HG02571 (cell line): Measurements from ENCODE around the gene IP6K3.

ENCODE experiments used
- ATAC-seq: cut with Tn5 transposase; IDR thresholded peaks from one replicate; pipeline ENCODE4 v1.9.1; 2021; ENCODE audit warnings: mild to moderate bottlenecking, moderate library complexity; ENCODE audit not compliant: unreplicated experiment

Gene IP6K3

DNA sequence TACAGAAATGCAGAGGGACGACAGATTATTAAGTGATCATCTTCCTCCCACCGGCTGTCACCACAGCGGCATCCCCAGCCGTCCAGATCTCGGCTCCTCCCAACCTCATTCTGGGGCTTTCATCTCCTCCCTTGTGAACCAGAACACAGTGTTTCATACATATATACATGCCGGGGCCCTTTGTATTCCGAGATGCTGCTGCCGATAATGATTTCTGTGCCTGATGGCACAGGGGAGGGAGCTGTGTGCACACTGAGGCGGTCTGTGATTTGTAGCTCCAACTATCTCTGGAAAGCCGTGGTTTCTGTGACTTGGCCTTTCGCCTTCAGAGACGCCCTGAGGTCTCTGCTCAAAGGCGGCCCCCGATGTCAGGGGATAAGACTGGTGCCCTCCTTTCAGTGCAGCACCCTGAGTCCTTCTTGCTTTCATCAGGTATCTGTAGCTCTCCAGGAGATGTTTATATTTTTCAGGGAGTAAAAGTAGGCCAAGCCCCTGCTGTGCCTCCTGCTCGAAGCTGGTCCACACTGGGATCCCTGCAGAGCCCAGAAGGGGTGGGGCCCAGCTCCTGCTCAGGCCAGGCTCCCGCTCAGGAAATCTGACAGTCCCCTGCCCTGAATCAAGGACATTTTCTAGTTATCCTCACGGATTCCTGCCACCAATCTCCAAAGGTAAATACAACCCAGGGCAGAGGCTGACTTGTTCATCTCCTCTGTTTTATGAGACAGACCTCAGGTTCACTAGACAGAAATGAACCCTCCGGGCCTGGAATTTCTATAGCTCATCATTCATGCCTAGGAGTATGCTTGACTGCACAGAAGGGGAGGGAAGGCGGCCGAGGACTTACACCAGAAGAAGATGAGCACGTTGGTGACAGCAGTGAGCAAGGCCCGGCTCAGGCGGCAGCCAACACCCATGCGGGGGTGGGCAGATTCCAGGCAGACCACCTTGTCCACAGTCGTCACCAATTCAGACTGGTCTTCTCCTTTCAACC, 31.0 kb upstream of the IP6K3 start:
- ATAC-seq, result no peak

GRCh38 chr6:33776764-33777163, 30.1 kb upstream of the IP6K3 start:
- no peak for ATAC-seq

DNA sequence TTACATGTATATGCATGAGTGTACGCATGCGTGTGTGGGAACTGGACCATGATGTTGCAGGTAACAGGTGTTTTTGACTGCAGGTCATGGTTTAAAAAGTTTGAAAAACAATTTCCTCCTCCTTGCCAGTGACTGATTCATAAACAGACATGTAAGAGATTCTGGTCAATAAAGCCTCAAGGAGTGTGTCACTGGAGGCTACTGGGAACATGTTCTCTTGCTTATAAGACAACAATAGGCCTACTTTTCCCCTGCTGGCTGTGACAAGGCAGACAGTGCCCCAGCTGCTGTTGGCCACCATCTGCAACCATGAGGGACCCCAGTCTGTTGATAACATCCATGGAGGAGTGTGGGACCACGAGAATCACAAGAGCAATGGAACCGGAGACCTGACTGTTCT, 29.5 kb upstream of the IP6K3 start:
- ATAC-seq, result no peak

- no peak for ATAC-seq
These were observed 28.1 kb upstream of the IP6K3 start for GRCh38 chr6:33774774-33775173.

- ATAC-seq, result no peak
These were observed 26.3 kb upstream of the IP6K3 start for GRCh38 chr6:33772902-33773472.

GRCh38 chr6:33772082-33772830, 25.6 kb upstream of the IP6K3 start:
- no peak for ATAC-seq

DNA sequence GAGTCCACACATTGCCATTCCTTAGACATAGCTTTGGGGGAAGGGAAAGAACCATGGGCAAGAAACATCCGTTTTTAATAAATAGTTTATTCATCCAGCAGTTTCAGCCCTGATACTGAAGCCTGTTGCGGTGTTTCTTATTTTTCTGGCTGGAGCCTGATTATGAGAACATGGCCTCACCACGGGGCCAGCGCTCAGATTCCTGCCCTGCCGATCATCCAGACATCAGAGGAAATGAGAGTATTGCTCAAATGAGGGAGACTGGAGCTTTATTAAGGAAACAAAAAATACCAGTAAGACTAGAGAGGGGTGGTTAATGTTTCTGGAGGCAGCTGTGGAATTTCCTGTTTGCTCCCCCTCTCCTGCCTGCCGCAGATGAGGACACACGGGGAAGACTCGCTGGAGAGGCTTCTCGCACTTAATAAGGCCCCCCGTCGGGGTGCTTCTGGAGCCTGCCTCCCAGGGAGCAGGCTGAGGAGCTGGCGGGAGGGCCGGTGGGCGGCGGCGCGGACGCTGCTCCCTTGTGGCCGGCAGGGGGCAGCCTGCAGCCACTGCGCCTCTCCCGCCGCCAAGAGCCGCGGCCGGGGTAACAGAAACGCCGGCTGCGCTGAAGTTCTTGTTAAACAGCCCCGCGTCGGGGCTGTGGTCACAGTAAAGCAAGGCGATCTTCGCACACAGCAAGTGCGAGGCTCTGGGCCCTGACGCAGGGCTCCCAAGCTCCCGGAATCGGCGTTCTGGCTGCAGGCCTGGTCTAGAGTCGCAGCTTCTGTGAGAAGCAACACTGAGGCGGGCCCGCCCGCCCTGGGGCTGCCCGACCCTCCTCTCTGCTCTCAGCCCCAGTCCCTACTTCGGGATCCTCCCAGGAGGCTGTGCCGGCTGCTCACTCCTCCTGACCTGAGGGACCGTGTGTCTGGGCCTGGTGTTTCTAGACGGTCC, 24.7 kb upstream of the IP6K3 start:
- ATAC-seq, result no peak

GRCh38 chr6:33770833-33771145, 24.1 kb upstream of the IP6K3 start:
- ATAC-seq, result no peak

GRCh38 chr6:33770124-33770832, 23.6 kb upstream of the IP6K3 start:
- no peak for ATAC-seq

DNA sequence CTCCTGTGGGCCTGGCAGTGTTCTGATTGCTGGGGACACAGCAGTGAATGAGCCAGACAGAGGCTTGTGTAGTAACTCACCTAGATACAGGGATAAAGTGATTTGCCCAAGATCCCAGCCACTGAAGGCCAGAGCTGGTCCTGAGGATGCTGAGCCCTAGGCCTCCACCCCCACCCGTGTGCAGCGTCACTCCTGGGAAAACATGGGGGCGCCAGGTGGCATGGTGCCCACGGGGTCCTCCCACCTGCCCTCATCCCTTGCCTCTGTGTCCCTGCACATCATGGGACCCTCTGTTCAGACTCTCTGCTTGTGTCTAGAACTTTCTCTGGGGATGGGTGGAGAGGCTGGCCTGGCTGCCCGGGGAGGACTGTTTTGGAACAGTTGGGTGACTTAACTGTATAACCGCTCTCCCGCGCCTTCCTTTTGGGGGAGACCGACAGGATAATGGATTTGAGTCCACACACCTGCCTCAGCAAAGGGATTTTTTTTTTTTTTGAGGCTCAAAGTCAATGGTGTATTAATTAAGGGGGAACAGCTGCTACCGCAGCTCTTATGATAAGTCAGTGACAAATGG, 22.6 kb upstream of the IP6K3 start:
- ATAC-seq, result no peak

GRCh38 chr6:33768644-33769120, 22.0 kb upstream of the IP6K3 start:
- ATAC-seq, result no peak

DNA sequence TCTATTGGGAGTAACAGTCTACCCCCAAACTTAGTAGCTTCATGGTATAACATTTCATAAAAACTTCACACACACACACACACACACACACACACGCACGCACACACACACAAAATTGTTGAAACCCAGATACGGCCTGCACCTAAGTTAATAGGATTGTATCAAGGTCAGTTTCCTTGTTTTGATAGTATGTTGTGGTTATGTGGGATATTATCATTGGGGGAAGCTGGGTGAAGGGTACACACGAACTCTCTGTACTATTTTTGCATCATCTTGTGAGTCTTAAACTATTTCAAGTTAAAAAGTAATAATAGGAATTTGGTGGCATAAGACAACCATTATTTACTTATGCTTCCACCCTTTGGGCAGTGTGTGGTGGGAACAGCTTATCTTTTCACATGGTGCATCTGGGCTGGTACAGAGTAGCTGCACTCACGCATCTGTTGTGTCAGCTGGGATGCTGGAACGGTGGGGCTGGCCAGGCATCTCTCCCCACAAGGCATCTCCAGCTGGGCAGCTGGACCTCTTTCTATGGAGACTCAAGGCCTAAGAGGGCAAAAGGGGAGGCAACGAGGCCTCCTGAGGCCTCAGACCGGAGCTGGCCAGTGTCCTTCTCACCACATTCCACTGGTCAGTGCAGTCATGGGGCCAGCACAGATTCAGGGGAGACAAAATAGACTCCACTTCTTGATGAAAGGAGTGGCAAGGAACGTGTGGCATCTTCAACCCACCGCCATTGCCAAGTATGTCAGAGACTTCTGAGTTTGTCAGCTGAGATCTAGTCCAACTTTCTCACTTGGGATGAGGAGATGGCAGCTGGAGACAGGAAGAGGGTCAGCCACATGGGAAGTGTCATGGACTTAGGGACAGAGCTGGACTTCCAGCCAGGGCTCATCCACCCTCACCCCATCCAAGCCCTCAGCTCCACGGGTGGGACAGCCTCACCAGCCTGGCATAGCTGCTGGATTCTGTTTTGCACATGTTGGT, 20.5 kb upstream of the IP6K3 start:
- no peak for ATAC-seq

DNA sequence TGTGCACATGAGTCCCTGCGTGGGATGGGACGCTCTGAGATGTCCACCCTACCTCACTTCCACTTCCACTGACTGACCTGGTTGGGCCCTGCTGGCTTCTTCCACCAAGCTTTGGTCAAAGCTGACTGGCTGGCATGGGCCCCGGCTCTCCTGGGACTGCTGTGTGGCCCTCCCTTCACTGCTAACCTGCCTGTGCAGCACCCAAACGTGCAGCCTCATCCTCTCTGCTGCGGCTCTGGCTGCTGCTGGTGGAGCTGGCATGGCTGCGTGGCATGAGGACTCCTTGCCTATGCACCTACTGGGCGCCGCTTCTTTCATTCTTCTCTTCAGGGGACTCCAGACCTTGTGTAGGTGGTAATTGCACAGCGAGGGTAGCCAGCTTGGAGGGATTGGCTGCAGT, 18.7 kb upstream of the IP6K3 start:
- no peak for ATAC-seq

GRCh38 chr6:33764036-33764435, 17.3 kb upstream of the IP6K3 start:
- ATAC-seq, result no peak

GRCh38 chr6:33763483-33763882, 16.8 kb upstream of the IP6K3 start:
- no peak for ATAC-seq

- ATAC-seq, result no peak
These were observed 16.0 kb upstream of the IP6K3 start for GRCh38 chr6:33762713-33763112.

DNA sequence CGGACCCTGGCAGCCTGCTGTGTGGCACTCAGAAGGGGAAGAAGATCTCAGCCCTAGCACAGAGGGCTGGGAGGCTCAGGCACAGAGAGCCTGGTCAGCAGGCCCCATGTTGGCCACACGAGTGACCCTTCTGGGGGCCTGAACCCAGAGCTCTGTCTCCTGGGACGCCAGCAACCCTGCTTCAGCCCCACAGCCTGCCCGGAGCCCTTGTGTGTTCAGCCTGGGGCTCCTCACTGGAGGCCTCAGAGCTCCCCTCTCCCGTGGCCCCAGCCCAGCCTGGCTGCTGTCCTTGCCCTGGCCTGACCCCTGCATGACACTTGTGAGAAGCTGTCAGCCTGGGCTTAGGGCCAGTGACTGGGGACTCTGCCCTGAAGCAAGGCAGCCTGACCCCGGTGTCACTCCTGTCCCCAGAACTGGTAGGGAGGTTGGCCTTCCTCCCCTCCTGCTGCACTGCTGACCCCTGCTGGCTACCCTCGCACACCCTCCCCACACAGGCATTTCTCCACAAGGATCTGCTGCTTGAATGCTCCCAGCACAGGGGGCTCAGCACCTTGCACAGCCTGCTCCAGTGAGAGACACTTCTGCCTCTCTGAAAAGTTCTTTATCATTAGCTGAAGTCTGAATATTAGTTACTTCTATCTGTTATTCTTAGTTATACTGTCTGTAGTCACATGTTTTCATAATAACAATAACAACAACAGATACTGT, 15.4 kb upstream of the IP6K3 start:
- ATAC-seq, result no peak

DNA sequence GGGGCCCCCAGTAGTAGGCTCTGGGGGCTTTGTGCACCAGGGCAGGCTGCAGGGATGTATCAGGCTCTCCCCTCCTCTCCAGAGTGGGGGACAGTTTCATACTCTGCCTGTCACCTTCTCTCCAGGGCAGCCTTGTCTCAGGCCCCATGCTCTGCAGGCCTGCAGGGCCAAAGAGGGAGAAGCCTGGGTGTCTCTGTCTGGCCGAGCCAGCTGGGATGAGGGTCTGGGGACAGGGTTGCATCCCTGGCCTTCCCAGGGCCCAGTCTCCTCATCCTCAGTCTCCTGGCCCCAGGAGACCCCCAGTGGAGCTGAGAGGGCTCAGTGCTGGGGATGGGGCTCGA, 14.8 kb upstream of the IP6K3 start:
- ATAC-seq, result no peak
